Measurements from ENCODE around the gene HEG1. TPM values are rescaled to one million over a fixed set of nuclear protein-coding genes. Genes with fewer than 3 reads are reported as not detected.
A peak's percentile ranks its signal among the peaks of the same experiment; 100 is the strongest.

Gene HEG1
- total RNA-seq, 1 experiment from 2014 or later = 75.1 TPM

DNA sequence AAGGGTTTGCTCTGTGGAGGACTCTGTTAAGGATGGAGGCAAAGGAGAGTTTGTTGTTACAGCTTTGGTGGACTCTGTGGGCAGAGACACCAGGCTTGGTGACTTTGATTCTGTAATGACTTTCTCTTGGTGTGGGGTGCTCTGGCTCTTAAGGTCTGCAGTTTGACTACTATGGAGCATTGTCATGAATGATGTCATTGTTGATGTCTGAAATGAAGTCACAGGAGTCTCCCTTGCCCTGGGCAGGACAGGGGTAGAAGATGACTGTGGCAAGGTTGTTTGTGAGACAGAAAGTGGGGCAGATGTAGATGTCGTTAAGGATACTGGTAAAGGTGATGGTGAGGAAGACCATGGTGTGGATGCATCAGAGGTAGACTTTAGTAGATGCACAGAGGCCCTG lies 42.7 kb downstream of the HEG1 start:
- DNase-seq = no peak
- peaks cover 100% of the 10 kb centered on the region for H3K36me3 ChIP-seq

DNA sequence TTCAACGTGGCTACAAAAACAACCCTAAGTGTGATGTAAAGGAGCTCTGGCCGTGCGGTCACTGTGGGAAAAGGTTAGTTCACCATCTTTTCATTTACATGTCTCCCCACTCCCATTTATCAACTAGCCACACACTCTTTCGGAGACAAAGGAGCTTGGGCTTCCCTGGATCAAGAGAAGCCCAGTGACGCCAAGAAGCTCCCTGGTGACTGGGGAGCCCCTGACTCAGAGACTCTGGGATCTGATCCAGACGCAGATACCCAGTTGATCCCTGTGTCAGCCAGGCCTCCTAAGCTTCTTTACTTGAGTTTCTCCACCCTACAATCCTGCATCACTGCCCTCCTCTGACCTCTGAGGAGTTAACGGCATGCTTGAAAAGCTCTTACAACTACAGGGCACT lies 43.9 kb downstream of the HEG1 start:
- H3K36me3 ChIP-seq = peaks cover 99% of the 10 kb centered on the region

More for the DNA sequence above, 42.7 kb downstream of the HEG1 start:
- no peak overlapping the region for H3K4me3 ChIP-seq
- H3K27me3 ChIP-seq = no peaks in the 10 kb centered on the region
- H3K9me3 ChIP-seq = no peaks in the 10 kb centered on the region

DNA sequence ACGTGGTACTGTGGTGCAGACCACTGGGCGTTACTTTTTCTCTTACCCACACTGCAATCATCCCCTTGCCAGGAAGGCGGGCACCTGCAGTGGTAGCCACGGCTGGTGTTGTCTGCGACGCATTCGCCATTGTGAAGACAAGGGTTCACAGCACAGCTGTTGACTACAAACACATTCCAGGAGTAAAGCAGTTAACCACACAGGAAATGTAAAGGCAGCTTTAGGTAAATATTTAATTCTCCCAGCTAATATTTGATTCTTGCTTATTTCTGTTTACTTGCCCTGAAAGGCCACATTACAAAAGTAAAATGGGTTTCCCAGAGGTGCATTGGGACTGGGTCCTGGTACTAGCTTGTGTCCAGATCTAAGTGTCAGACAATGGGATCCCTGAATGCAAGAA lies 45.4 kb downstream of the HEG1 start:
- Histone ChIP-seq H3K4me3 (no peak overlapping the region), H3K36me3 (peaks cover 98% of the 10 kb centered on the region), H3K9me3 (no peaks in the 10 kb centered on the region), H3K27me3 (no peaks in the 10 kb centered on the region)
- no peak for DNase-seq

More for the DNA sequence above, 43.9 kb downstream of the HEG1 start:
- DNase-seq = peak; percentile 72
- Histone ChIP-seq H3K27me3 (no peaks in the 10 kb centered on the region), H3K4me3 (no peak overlapping the region), H3K9me3 (no peaks in the 10 kb centered on the region)

DNA sequence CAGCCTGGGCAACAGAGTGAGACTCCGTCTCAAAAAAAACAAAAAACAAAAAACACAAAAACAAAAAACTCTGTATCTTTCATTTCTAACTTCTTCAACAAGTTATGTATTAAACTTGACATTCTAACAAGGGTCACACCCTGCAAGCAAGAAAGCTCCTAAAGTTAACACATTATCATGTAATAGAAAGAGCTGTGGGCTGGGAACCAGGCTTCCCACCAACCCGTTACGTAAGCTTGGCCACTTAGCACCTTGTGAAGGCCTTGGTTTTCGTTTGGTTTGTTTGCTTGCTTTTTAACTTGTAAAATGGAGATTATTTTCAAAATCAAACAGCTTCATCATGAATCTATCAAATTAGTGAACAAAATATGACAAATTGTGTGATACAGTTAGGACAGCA lies 47.0 kb downstream of the HEG1 start:
- peaks cover 98% of the 10 kb centered on the region for H3K36me3 ChIP-seq
- no peak for DNase-seq
- H3K9me3 ChIP-seq = no peaks in the 10 kb centered on the region
- H3K4me3 ChIP-seq = no peak overlapping the region
- no peaks in the 10 kb centered on the region for H3K27me3 ChIP-seq

DNA sequence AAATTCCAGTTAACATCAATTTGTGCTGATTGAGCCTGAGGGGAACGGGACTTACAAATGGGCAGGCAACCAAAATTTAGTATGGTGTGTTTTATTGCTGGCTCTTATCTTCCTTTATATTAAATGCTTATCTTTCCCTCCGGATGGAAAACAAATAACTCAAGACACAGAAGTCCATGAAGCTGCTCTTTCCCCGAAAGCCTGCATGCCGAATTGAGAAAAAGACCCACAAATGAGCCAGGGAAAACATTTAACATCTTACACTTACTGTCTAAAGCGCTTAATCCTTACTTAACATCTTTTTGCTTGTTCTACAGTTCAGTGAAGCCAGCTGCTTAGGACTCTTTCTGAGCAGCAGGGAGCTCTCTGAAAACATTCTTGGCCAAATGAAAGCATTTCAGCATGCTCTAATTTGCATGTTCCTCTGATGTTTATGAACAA lies 49.5 kb downstream of the HEG1 start:
- no peak overlapping the region for H3K4me3 ChIP-seq
- no peaks in the 10 kb centered on the region for H3K9me3 ChIP-seq
- peaks cover 95% of the 10 kb centered on the region for H3K36me3 ChIP-seq
- H3K27me3 ChIP-seq = no peaks in the 10 kb centered on the region
- DNase-seq = no peak

DNA sequence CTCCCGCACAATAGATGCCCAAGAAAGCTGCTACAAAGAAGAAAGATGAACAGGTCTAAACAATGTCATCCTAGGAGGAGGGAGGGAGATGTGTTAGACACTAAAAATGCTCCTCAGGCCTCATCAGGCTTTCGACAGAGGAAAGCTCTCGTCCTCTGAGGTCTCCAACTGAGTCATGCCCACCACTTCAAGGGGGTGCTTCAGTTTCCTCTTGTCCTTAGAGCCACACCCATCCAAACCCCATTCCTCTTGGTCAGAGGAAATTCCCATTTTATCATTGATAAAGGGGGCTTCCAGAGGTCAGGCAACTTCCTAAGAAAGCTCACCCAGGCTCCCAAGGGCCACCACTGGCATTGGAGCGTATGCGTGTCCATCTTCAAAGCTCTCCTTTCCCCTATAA lies 50.1 kb downstream of the HEG1 start:
- no peak for DNase-seq
- Histone ChIP-seq H3K27me3 (no peaks in the 10 kb centered on the region), H3K36me3 (peaks cover 95% of the 10 kb centered on the region), H3K4me3 (no peak overlapping the region), H3K9me3 (no peaks in the 10 kb centered on the region)

DNA sequence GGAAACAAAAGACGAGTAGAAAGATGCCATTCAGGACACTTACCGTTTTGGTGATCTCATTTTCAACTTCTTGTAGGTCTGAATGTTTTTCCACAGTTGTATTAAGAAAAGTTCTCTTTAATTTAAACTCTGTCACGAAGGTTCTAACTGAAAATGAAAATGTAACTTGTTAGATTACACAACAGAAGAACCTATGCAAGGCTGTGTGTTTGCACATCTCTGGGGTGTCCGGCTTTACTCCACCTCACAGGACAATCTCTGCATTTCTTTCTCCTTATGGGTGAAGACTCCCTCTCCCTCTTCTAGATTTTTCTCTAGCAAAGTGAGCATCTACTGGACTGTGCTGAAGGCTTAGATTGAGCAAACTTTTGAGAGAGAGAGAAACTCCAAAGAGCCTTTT lies 50.6 kb downstream of the HEG1 start:
- Histone ChIP-seq H3K27me3 (no peaks in the 10 kb centered on the region), H3K36me3 (peaks cover 95% of the 10 kb centered on the region), H3K9me3 (no peaks in the 10 kb centered on the region), H3K4me3 (no peak overlapping the region)
- no peak for DNase-seq

DNA sequence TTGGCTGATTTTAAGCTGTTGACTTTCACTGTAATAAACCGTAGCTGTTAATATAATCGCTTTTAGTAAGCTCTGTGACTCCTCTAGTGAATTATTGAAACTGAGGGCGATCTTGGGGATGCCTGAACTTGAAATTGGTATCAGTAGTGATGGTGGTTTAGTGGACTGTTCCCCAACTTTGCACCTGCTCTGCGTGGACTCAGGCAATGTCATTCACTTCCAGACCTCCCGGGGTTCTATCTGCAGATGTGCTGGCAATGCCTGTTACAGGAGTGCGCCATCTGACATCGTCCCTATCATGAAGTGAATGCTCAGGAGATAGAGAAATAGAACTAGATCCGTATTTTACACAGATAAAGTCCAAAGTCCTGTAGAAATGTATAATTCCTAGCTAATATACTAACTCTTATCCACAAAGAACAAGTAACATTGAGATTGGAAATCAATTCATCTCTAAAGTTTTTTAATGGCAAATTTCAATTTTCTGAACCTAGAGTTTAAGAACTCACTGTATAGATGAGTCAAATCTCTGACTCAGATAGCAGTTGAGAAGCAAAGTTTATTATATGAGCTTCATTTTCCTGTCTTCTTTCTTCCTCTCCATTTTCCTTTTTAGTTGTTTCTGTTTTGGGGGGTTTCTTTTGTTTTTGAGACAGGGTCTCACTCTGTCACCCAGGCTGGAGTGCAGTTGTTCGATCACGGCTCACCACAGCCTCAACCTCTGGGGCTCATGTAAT lies 51.8 kb downstream of the HEG1 start:
- no peaks in the 10 kb centered on the region for H3K9me3 ChIP-seq
- DNase-seq = no peak
- H3K36me3 ChIP-seq = peaks cover 95% of the 10 kb centered on the region
- no peaks in the 10 kb centered on the region for H3K27me3 ChIP-seq
- H3K4me3 ChIP-seq = no peak overlapping the region

DNA sequence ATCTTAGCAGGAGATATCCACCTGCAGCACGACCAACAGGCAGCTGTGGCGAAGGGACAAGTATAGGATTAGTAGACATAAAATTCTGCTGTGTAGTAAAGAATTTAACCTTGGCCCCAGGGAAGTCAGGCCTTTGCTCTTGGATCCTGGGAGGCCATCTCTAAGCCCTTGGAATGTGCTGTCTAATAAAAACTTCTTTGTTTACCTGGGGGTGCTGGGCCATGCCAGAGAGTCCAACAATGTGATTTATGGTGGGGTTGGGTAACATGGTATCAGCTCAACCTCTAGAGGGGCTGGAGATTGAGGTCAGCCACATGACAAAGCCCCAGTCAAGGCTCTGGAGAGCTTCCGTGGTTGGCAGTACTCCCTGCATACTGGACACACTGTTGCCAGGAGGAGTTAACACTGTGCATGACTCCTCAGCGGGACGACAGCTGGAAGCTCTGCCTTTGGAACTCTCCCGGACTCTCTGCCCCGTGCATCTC lies 52.4 kb downstream of the HEG1 start:
- peak; percentile 96 for DNase-seq
- peaks cover 95% of the 10 kb centered on the region for H3K36me3 ChIP-seq

DNA sequence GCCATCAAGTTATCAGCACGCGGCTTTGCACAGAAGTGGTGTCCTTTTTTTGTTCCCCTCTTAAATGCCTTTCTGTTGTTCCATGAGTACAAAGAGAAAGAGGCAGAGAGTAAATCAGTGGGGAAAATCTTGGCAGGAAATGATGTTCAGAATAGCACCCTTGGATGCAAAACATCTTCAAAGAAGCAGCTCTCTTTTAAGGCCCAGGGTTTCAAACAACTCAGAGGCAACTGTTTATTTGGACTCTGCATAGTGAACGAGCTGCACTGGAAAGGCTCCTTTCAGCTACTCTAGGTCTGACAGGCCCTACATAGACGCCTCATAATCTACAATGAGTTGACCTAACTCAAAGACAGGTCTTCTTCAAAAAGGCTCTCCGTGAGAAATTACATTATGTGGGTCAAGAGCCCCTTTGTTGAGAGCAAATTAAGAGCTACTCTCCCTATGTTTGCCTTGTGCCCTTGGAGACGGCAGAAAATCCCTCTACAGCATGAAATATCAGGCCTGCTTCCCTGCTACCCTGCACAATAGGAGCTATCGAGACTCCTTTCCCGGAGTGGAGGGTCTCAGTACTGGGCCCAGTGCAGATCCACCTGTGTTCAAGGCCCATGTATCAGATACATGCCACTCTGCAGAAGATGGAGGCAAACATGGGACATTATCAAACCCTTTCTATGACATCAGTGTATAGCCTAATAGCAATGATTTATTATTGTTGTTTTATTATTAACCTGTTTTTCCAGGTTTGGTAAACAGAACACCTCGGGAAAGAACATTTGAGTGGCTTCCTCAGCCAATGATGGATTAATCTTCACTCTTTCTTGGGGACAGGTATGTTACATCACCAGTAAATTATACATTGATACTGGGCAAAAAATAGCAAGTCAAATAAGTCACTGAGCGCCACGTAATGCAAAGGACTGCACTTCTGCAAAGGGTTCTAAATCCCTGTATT lies 53.1 kb downstream of the HEG1 start:
- H3K36me3 ChIP-seq = peaks cover 95% of the 10 kb centered on the region

More for the DNA sequence above, 52.4 kb downstream of the HEG1 start:
- Histone ChIP-seq H3K9me3 (no peaks in the 10 kb centered on the region), H3K27me3 (no peaks in the 10 kb centered on the region), H3K4me3 (no peak overlapping the region)

DNA sequence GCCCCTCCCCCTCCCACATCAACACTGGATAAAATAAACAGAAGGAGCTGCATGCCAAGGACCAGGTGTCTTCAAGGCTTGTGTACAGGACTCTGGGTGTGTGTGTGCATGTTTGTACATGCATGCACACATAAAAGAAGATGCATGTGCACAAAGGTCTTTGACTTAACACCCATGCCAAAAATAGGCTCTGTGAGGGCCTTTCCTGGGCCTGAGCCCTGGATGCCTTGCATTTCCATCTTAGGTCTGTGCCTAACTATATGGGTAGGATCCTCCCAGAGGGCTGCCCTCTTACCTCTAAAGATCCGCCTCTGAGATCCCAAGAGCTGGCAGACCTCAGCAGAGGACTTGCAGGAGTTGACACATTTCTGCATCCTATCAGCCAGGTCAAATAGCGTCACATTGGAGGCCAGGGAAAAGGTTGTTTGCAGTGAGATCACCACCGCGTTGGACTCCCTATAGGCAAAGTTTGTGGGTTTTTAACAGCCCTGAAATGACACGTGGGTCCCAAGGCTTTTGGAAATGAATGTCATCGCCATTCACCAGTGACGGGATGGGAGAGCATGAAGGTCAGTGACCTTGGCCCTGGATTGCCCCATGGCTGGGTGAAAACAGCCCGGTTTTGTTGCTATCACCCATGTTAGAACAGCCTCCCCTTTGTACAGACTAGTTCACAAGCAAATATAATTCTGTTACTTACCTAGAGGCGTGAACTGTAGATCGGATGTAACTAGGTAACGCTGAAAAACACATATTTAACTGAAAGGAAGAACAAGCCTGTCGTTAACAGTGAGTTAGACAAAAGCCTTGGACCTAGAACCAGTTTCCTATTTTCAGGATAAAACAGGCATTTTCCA lies 54.0 kb downstream of the HEG1 start:
- no peaks in the 10 kb centered on the region for H3K27me3 ChIP-seq
- H3K4me3 ChIP-seq = no peak overlapping the region
- no peaks in the 10 kb centered on the region for H3K9me3 ChIP-seq
- peaks cover 97% of the 10 kb centered on the region for H3K36me3 ChIP-seq
- DNase-seq = no peak

More for the DNA sequence above, 53.1 kb downstream of the HEG1 start:
- H3K9me3 ChIP-seq = no peaks in the 10 kb centered on the region
- no peak overlapping the region for H3K4me3 ChIP-seq
- no peaks in the 10 kb centered on the region for H3K27me3 ChIP-seq
- DNase-seq = no peak

DNA sequence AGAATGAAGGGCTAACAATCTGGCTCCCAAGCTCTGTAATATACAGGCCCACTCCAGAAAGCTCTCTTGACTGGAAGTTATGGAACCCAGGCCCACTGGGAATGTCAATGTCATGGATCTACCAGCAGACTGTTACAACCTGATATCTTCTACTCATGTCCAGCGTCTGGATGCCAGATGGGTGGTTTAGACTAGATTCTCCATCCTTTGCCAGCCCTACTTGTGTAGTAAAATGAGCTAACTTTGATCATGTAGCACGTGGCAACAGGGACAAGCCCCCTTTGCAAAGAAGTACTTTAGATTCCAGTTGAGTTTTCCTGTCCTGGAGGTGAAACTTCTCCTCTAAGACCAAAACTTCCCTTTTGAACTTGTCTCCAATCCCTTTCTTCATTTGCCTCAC lies 55.1 kb downstream of the HEG1 start:
- Histone ChIP-seq H3K9me3 (no peaks in the 10 kb centered on the region), H3K36me3 (peaks cover 97% of the 10 kb centered on the region), H3K4me3 (no peak overlapping the region), H3K27me3 (no peaks in the 10 kb centered on the region)
- DNase-seq = no peak

DNA sequence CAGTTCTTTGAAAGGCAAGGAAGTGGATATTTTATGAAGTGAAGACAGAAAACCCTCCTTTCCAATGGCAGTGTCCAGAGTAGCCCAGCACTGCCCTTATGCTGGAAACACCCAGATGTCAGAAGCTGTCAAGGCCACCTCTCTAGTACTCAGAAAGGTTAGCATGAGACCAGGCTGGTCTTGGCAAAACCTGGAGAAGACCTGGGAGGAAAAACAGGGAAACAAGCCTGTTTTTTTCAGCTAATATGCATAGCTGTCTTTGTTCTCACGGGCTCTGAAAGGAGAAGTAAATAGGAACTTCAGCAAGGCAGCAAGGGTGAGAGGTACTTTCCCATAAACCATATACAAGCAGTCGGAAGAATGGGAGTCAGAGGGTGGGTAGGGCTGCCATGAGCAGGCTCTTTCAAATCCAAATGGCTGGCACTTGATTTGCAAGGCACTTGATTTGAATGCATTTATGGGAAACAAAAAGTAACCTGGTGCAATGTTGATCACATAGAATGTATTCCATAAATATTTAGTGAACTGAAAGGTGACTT lies 55.8 kb downstream of the HEG1 start:
- Histone ChIP-seq H3K4me3 (no peak overlapping the region), H3K36me3 (peaks cover 97% of the 10 kb centered on the region), H3K27me3 (no peaks in the 10 kb centered on the region), H3K9me3 (no peaks in the 10 kb centered on the region)
- no peak for DNase-seq

DNA sequence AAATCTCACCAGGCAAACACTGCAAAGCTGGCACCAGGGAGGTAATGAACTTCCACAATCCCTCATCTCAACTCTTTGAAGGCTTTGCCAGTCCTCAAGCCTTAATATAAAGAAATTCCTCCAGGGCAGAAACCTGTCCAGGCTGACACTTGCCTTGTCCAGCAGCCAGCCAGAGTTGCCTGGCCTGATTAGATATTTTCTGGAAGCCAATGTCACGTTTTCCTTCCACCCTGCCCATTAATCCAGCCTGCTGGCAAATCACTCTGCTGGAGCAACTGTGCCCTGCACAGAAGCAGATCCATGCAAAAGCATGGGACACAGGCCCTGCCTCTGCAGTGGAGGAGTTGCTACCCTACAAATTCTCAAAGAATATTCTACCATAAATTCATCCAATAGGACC lies 56.5 kb downstream of the HEG1 start:
- Histone ChIP-seq H3K36me3 (peaks cover 97% of the 10 kb centered on the region), H3K4me3 (no peak overlapping the region), H3K9me3 (no peaks in the 10 kb centered on the region), H3K27me3 (no peaks in the 10 kb centered on the region)
- DNase-seq = no peak

DNA sequence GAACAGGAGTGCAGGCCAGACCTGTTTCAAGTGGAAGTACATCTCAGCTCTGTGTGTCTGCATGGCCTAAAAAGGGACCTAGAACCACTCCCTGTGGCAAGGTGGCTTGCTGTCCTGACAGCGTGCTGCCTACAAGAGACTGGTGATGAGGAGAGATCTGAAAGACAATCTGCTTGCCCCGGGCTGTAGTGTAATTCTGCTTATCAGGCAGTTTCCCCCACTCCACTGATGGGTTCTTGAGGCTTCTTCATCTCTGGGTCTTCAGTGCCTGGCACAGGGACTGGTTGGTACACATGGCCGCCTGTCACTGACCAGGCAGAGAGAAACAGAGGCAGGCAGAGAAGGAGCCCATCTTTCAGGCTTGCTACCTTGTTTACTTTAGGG lies 57.6 kb downstream of the HEG1 start:
- no peaks in the 10 kb centered on the region for H3K9me3 ChIP-seq
- peaks cover 100% of the 10 kb centered on the region for H3K36me3 ChIP-seq
- H3K4me3 ChIP-seq = no peak overlapping the region
- DNase-seq = no peak
- no peaks in the 10 kb centered on the region for H3K27me3 ChIP-seq
